K562 (cell line): ENCODE results near the gene SPON2. TPM values are rescaled to one million over a fixed set of nuclear protein-coding genes. Genes with fewer than 3 reads are reported as not detected.

Source experiments
- ATAC-seq: fragments of 200-7000 bp; cut with Tn5 transposase; 3 replicates; pipeline ENCODE4 v1.9.1; 2020; ENCODE audit warnings: moderate library complexity
- BruUV-seq: library from RNA; stranded (reverse); fragments of 400-500 nt; replicated peaks from 2 replicates; lab custom pipeline; 2021; lab: Mats Ljungman, UMichigan
- CTCF ChIA-PET: fragments of 300-600 bp; formaldehyde crosslinking; extraction: SDS; loops from one replicate; lab custom pipeline; 2021; ENCODE audit warnings: low intra/inter-chr PET ratio; lab: Yijun Ruan, JAX
- POLR2A ChIA-PET: fragments of 300-600, 350-650 bp; sonication (Branson Sonifier 250); formaldehyde crosslinking; extraction: SDS; loops from one replicate; lab custom pipeline; 2021; ENCODE audit warnings: antibody characterized with exemption, inconsistent platforms; lab: Yijun Ruan, JAX
- DNase-seq, 4 experiments: peaks; one replicate each; pipeline versions ENCODE4 v3.0.0 to v3.0.0-alpha.2; 2011 to 2018; ENCODE audit warnings: low spot score in 3 of 4, mixed read lengths in 3 of 4; ENCODE audit errors: extremely low read depth in 1 of 4
- FAIRE-seq: peaks from 2 replicates; lab custom pipeline; 2011; peaks lifted over from hg19 to GRCh38; lab: Jason Lieb, UNC
- H2AFZ ChIP-seq: 2 replicates; pipeline ENCODE4 v1.6.0; 2011; ENCODE audit warnings: low read depth, low read length, control low read depth, inconsistent platforms
- H3K27ac ChIP-seq: fragments of 200-600 bp; 3 replicates; pipeline ENCODE4 v1.8.0; 2011; ENCODE audit warnings: low read depth, mild to moderate bottlenecking, control low read depth, inconsistent platforms, low read length, moderate library complexity, mixed read lengths; ENCODE audit errors: extremely low read depth
- H3K27me3 ChIP-seq, 2 experiments: fragments of 300-600 bp in 1 of 2; 2 replicates in 1 of 2; 3 replicates in 1 of 2; pipeline versions ENCODE4 v1.6.0 to v1.8.0; 2011; ENCODE audit warnings: inconsistent platforms in 2 of 2, low read length in 2 of 2, mild to moderate bottlenecking in 1 of 2, mixed read lengths in 1 of 2, moderate library complexity in 1 of 2; ENCODE audit not compliant: control insufficient read depth in 2 of 2, insufficient read depth in 2 of 2
- H3K36me3 ChIP-seq: fragments of 300-600 bp; 3 replicates; pipeline ENCODE4 v1.8.0; 2011; ENCODE audit warnings: mild to moderate bottlenecking, low read length, inconsistent platforms; ENCODE audit not compliant: control insufficient read depth, insufficient read depth
- H3K4me1 ChIP-seq, 2 experiments: fragments of 200-600 bp in 1 of 2; replicated peaks in 1 of 2; 2 replicates in 1 of 2; 3 replicates in 1 of 2; pipeline versions ENCODE4 v1.5.1 to v1.8.0; 2011; ENCODE audit warnings: inconsistent platforms in 2 of 2, low read length in 2 of 2, mild to moderate bottlenecking in 1 of 2, mixed read lengths in 1 of 2, moderate library complexity in 1 of 2; ENCODE audit not compliant: control insufficient read depth in 2 of 2, insufficient read depth in 2 of 2
- H3K4me2 ChIP-seq: 2 replicates; pipeline ENCODE4 v1.6.1; 2011; ENCODE audit warnings: low read length, control low read depth, inconsistent platforms, mixed read lengths; ENCODE audit not compliant: insufficient read depth
- H3K4me3 ChIP-seq: fragments of 200-600 bp; sonication (generic), shearing (Covaris generic); 2 replicates; pipeline ENCODE4 v1.5.1; 2016; ENCODE audit warnings: control low read depth, inconsistent platforms
- H3K79me2 ChIP-seq: fragments of 200-600 bp; 3 replicates; pipeline ENCODE4 v1.8.0; 2011; ENCODE audit warnings: low read length, inconsistent platforms; ENCODE audit not compliant: control insufficient read depth, insufficient read depth
- H3K9ac ChIP-seq, 2 experiments: 2 replicates each; pipeline versions ENCODE4 v1.6.0 to v1.6.1; 2011; ENCODE audit warnings: low read depth in 2 of 2, low read length in 2 of 2, control low read depth in 1 of 2, inconsistent platforms in 1 of 2, mild to moderate bottlenecking in 1 of 2, mixed read lengths in 1 of 2; ENCODE audit not compliant: insufficient read depth in 1 of 2
- H3K9me1 ChIP-seq: one replicate; pipeline ENCODE4 v1.6.0; 2011; ENCODE audit warnings: inconsistent platforms, mild to moderate bottlenecking, low read length, moderate library complexity; ENCODE audit not compliant: control insufficient read depth, insufficient read depth
- H3K9me3 ChIP-seq: replicated peaks from 2 replicates; pipeline ENCODE4 v1.5.1; 2011; ENCODE audit warnings: low read depth, low read length, inconsistent platforms; ENCODE audit not compliant: control insufficient read depth, insufficient read depth
- H4K20me1 ChIP-seq: replicated peaks from 2 replicates; pipeline ENCODE4 v1.6.1; 2011; ENCODE audit warnings: low read length, inconsistent platforms, mixed read lengths; ENCODE audit not compliant: control insufficient read depth, insufficient read depth
- BMI1 ChIP-seq: fragments of 150-350 bp; IDR thresholded peaks from 2 replicates; pipeline ENCODE4 v1.6.1; 2014; ENCODE audit warnings: low read length
- GATAD2A ChIP-seq: fragments of 450-650 bp; IDR thresholded peaks from 2 replicates; pipeline ENCODE4 v1.6.1; 2017
- MEF2A ChIP-seq: IDR thresholded peaks from 2 replicates; pipeline ENCODE4 v1.6.1; 2011; ENCODE audit warnings: low read depth, mild to moderate bottlenecking, low read length, moderate library complexity; ENCODE audit not compliant: control insufficient read depth
- PML ChIP-seq: IDR thresholded peaks from 2 replicates; pipeline ENCODE4 v1.6.1; 2012; ENCODE audit warnings: low read length, inconsistent platforms
- RAD21 ChIP-seq, 2 experiments: fragments of 250-450 bp in 1 of 2; fragments of 450-650 bp in 1 of 2; sonication (Bioruptor Pico) in 1 of 2; formaldehyde crosslinking in 1 of 2; IDR thresholded peaks in 1 of 2; conservative IDR thresholded peaks in 1 of 2; 2 replicates each; pipeline versions ENCODE4 v1.4.0 to v1.8.0; 2020 to 2022; ENCODE audit warnings: mild to moderate bottlenecking in 2 of 2, moderate library complexity in 1 of 2
- RFX7 ChIP-seq: fragments of 250-450 bp; sonication (Bioruptor Pico); IDR thresholded peaks from 2 replicates; pipeline ENCODE4 v1.5.1; 2021; ENCODE audit warnings: mild to moderate bottlenecking
- SAP30 ChIP-seq: fragments of 200-600 bp; sonication (generic); IDR thresholded peaks from 2 replicates; pipeline ENCODE4 v1.6.1; 2012; ENCODE audit warnings: borderline replicate concordance, low read depth, mild to moderate bottlenecking, moderate library complexity, low read length, control low read depth, inconsistent platforms; ENCODE audit not compliant: insufficient read depth, poor library complexity, severe bottlenecking
- SMAD1 ChIP-seq: fragments of 150-350 bp; IDR thresholded peaks from 2 replicates; pipeline ENCODE4 v1.6.1; 2014; ENCODE audit warnings: low read length, low read depth; ENCODE audit not compliant: partially characterized antibody
- TEAD2 ChIP-seq: fragments of 450-650 bp; IDR thresholded peaks from 2 replicates; pipeline ENCODE4 v1.6.1; 2016; ENCODE audit warnings: missing genetic modification characterization, control low read depth, missing compliant biosample characterization
- ZNF384 ChIP-seq: IDR thresholded peaks from 2 replicates; pipeline ENCODE4 v1.6.1; 2012; ENCODE audit warnings: low read depth, low read length, improper control_type of control experiment
- WGBS: fragments of 100-300 bp; shearing (Covaris generic); methylation state at CpG from one replicate; pipeline ENCODE4 v1.1.6; 2016; ENCODE audit warnings: low coverage, mixed read lengths; ENCODE audit not compliant: insufficient coverage; ENCODE audit errors: missing lambda C conversion rate; 5-methylcytosine and 5-hydroxymethylcytosine counted together
- in situ Hi-C: fragments of 300-500 bp; cut with MboI; formaldehyde crosslinking; loops from 4 replicates; pipeline ENCODE4 v1.15.0; 2018; ENCODE audit warnings: inconsistent platforms, mixed read lengths
- intact Hi-C: fragments of 100-400 bp; cut with micrococcal nuclease; formaldehyde crosslinking; loops from 2 replicates; pipeline ENCODE4 v1.14.2; 2022
- polyA plus RNA-seq, 8 experiments: library from polyadenylated mRNA; depleted of rRNA in 4 of 8; stranded (reverse) in 5 of 8; unstranded in 3 of 8; fragments of >200 nt; fragmentation: Nextera tagmentation in 2 of 8; fragmentation: Illumina TruSeq in 1 of 8; extraction: Ambion mirVana in 2 of 8; extraction: Trizol in 1 of 8; gene quantifications; 2 replicates each; pipeline versions ENCODE4 v1.2.1 to v1.2.3, GENCODE V29; 2011 to 2014; ENCODE audit warnings: inconsistent platforms in 1 of 8, missing spikeins in 1 of 8
- total RNA-seq, 7 experiments: library from RNA; depleted of rRNA in 6 of 7; stranded (reverse); fragments of >200 nt in 6 of 7; fragmentation: Illumina TruSeq in 2 of 7; extraction: Trizol in 2 of 7; gene quantifications; 2 replicates each; pipeline versions ENCODE4 v1.2.1 to v1.2.3, GENCODE V29; 2011 to 2021; ENCODE audit warnings: low replicate concordance in 1 of 7
- TF ChIP-seq, protein P1 (sequence below): fragments of 450-650 bp; conservative IDR thresholded peaks from 2 replicates; pipeline ENCODE4 v1.6.1; 2016; ENCODE audit warnings: missing genetic modification characterization, low read depth, mild to moderate bottlenecking, control low read depth, missing compliant biosample characterization
- TF ChIP-seq, protein P2 (sequence below): fragments of 450-650 bp; formaldehyde crosslinking; IDR thresholded peaks from 2 replicates; pipeline ENCODE4 v1.4.0; 2022; ENCODE audit warnings: missing genetic modification characterization
- TF ChIP-seq, protein P3 (sequence below): fragments of 250-450 bp; sonication (Bioruptor Pico); IDR thresholded peaks from 2 replicates; pipeline ENCODE4 v1.5.0; 2022; ENCODE audit warnings: mild to moderate bottlenecking

The SPON2 gene
- total and polyA plus RNA-seq, 9 of the 15 experiments (the other 6 are each of a cell fraction or from before 2014, with no cell fraction given) = 0.21 to 2.2 (median 0.83) TPM

DNA sequence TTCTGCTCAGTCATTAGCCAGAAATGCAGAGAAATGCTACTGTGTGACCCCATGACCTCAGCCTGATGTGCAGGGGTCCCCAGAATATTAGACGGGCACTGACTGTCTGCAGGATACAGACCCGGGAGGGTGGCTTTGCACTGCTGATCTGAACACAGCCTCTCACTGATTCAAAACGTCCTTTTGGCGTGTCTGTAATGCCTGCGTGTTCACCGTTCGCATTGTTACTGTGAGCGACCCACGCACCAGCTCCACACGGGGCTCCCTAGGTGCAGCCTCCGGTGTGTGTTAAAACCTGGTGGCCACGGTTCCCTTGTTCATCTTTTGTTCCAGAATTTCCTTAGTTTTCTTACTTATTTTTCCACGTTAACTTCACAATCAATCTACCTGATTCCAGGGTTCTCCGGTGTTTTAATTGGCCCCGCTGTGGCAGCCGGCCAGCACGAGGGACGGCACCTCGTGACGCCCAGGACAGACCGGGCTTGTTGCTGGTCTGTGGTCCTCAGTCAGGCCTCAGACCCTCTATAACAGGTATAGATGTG is 32.0 kb upstream of the SPON2 start (continued):
- TF ChIP-seq, protein P1, sequence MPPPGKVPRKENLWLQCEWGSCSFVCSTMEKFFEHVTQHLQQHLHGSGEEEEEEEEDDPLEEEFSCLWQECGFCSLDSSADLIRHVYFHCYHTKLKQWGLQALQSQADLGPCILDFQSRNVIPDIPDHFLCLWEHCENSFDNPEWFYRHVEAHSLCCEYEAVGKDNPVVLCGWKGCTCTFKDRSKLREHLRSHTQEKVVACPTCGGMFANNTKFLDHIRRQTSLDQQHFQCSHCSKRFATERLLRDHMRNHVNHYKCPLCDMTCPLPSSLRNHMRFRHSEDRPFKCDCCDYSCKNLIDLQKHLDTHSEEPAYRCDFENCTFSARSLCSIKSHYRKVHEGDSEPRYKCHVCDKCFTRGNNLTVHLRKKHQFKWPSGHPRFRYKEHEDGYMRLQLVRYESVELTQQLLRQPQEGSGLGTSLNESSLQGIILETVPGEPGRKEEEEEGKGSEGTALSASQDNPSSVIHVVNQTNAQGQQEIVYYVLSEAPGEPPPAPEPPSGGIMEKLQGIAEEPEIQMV (tag) = no peak
- TF ChIP-seq GATAD2A (no peak), RAD21 (CRISPR knock-in tag; conservative IDR thresholded peaks at IDR 0.05 in 1 of 2, IDR thresholded peaks at IDR 0.05 in 1 of 2) (no peak), SAP30 (no peak)

DNA sequence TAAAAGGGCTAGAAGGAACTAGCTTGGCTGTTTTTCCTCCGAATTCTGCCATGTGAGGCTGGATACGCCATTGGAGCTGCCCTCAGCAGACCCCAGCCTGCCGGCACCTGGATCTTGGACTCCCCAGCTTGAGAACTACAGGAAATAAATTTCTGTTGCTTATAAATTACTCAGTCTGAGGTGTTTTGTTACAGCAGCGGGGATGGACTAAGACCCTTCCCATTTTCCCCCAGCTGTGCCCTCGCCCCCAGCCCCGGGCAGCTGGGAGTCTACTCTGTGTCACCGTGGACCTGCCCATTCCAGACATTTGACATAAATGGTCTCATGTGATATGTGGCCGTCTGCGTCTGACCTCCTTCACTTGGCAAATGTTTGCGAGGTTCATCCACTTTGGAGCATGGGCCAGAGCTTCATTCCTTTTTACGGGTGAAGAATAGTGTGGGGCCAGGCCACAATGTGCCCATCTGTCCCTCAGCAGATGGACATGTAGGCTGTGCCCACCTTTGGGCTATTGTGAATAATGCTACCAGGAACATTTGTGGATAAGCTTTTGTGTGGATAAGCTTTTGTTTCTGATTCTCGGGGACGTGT is 30.7 kb upstream of the SPON2 start:
- no peak overlapping the region for H3K27ac ChIP-seq
- no peak for FAIRE-seq
- TF ChIP-seq ZNF384 (no peak), RFX7 (CRISPR knock-in tag) (no peak), BMI1 (no peak), PML (no peak), SMAD1 (no peak), MEF2A (no peak), TEAD2 (tag) (no peak)
- TF ChIP-seq, protein P2, sequence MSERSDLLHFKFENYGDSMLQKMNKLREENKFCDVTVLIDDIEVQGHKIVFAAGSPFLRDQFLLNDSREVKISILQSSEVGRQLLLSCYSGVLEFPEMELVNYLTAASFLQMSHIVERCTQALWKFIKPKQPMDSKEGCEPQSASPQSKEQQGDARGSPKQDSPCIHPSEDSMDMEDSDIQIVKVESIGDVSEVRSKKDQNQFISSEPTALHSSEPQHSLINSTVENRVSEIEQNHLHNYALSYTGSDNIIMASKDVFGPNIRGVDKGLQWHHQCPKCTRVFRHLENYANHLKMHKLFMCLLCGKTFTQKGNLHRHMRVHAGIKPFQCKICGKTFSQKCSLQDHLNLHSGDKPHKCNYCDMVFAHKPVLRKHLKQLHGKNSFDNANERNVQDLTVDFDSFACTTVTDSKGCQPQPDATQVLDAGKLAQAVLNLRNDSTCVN (CRISPR knock-in tag) = no peak
- TF ChIP-seq, protein P3, sequence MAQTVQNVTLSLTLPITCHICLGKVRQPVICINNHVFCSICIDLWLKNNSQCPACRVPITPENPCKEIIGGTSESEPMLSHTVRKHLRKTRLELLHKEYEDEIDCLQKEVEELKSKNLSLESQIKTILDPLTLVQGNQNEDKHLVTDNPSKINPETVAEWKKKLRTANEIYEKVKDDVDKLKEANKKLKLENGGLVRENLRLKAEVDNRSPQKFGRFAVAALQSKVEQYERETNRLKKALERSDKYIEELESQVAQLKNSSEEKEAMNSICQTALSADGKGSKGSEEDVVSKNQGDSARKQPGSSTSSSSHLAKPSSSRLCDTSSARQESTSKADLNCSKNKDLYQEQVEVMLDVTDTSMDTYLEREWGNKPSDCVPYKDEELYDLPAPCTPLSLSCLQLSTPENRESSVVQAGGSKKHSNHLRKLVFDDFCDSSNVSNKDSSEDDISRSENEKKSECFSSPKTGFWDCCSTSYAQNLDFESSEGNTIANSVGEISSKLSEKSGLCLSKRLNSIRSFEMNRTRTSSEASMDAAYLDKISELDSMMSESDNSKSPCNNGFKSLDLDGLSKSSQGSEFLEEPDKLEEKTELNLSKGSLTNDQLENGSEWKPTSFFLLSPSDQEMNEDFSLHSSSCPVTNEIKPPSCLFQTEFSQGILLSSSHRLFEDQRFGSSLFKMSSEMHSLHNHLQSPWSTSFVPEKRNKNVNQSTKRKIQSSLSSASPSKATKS (CRISPR knock-in tag) = no peak
- no peaks in the 10 kb centered on the region; the same call in 2 of the 3 replicates for H3K79me2 ChIP-seq
- H3K4me3 ChIP-seq = no peak overlapping the region
- no peaks in the 10 kb centered on the region for H3K9me1 ChIP-seq
- no peaks in the 10 kb centered on the region for H3K9me3 ChIP-seq
- no peaks in the 10 kb centered on the region for H3K27me3 ChIP-seq
- 58% methylated on average over 13 of the region's 13 CpGs for WGBS
- no peak overlapping the region for H3K9ac ChIP-seq
- ATAC-seq = no peak
- in situ Hi-C loops = no loop called here
- ChIA-PET POLR2A (interaction anchor here (0.6 to 1.3 kb wide), 6 partner anchors 8 to 385 kb away, joined by 3 to 4 read pairs (median 3); partner anchors contain the start of gene SPON2), CTCF (no interaction called here)
- intact Hi-C loops = loop anchor here (5.0 kb wide), 1 partner anchor 36 kb away; no protein-coding TSS in a partner anchor
- peaks cover 20 to 61% of the 10 kb centered on the region in 2 experiments for H3K4me1 ChIP-seq
- no peaks in the 10 kb centered on the region for H3K36me3 ChIP-seq
- no TSS peak for BruUV-seq
- H2AFZ ChIP-seq = no peak overlapping the region
- H3K4me2 ChIP-seq = no peak overlapping the region
- no peak for DNase-seq
- no peaks in the 10 kb centered on the region for H4K20me1 ChIP-seq
